ENCODE measurements around the gene ESPL1.
A peak's percentile ranks its signal among the peaks of the same experiment; 100 is the strongest.

ESPL1 gene

GRCh38 chr12:53230108-53230845, 37.8 kb upstream of the ESPL1 start:
- DNase-seq, result no peak

- peak; percentile 72 for DNase-seq
Observed at GRCh38 chr12:53231671-53231920, 36.5 kb upstream of the ESPL1 start.

GRCh38 chr12:53231921-53232645, 36.0 kb upstream of the ESPL1 start, which contains the start of gene RARG:
Gene RARG, minus strand, starts transcription at chr12:53232209. Its CDS starts 4,664 bp downstream, at chr12:53227545.
- peak; percentile 56 for DNase-seq

- no peak for DNase-seq
Observed at GRCh38 chr12:53232646-53233461, 35.2 kb upstream of the ESPL1 start.

GRCh38 chr12:53233671-53234121, 34.4 kb upstream of the ESPL1 start:
- no peak for DNase-seq

- no peak for DNase-seq
Observed at GRCh38 chr12:53234271-53234914, 33.7 kb upstream of the ESPL1 start.

GRCh38 chr12:53235164-53235563, 32.9 kb upstream of the ESPL1 start:
- no peak for DNase-seq

- no peak for DNase-seq
Observed at GRCh38 chr12:53235742-53236442, 32.2 kb upstream of the ESPL1 start.

GRCh38 chr12:53236443-53237111, 31.5 kb upstream of the ESPL1 start:
- DNase-seq, result no peak

- DNase-seq, result no peak
Observed at GRCh38 chr12:53239643-53240258, 28.3 kb upstream of the ESPL1 start.

- no peak for DNase-seq
Observed at GRCh38 chr12:53241623-53242412, 26.3 kb upstream of the ESPL1 start.

GRCh38 chr12:53244337-53244736, 23.8 kb upstream of the ESPL1 start:
- no peak for DNase-seq

- no peak for DNase-seq
Observed at GRCh38 chr12:53245286-53245685, 22.8 kb upstream of the ESPL1 start.

- peak; percentile 83 for DNase-seq
Observed at GRCh38 chr12:53251477-53252348, 16.4 kb upstream of the ESPL1 start.

- DNase-seq, result no peak
Observed at GRCh38 chr12:53252349-53252916, 15.7 kb upstream of the ESPL1 start.

GRCh38 chr12:53253298-53253697, 14.8 kb upstream of the ESPL1 start:
- DNase-seq, result no peak

- no peak for DNase-seq
Observed at GRCh38 chr12:53254816-53255545, 13.1 kb upstream of the ESPL1 start.

- no peak for DNase-seq
Observed at GRCh38 chr12:53255996-53256395, 12.1 kb upstream of the ESPL1 start.
